Measurements from ENCODE around the gene SYTL3. TPM values are rescaled to one million over a fixed set of nuclear protein-coding genes. Genes with fewer than 3 reads are reported as not detected.

SYTL3 gene
- total RNA-seq, 1 donor from 2014 or later, result 6.0 TPM

- Mint-ChIP-seq H3K27me3 (no peaks in the 10 kb centered on the region), H3K9me3 (no peaks in the 10 kb centered on the region), H3K36me3 (ENCODE audit: low read depth) (peaks cover 97% of the 10 kb centered on the region), H3K4me3 (no peak overlapping the region), H3K27ac (peak overlapping the region; percentile 46), H3K4me1 (no peaks in the 10 kb centered on the region)
- ChIA-PET POLR2A (interaction anchor here (1.4 kb wide), 1 partner anchor 54 kb away, joined by 5 read pairs; no protein-coding TSS in a partner anchor), CTCF (interaction anchor here (0.7 to 1.2 kb wide), 2 partner anchors 43 to 66 kb away, joined by 3 read pairs; no protein-coding TSS in a partner anchor)
- ATAC-seq (ENCODE audit: low read depth) (no peak), DNase-seq (no peak)
- TF ChIP-seq CTCF (IDR thresholded peaks at IDR 0.05), result no peak
- intact Hi-C loops (cut with micrococcal nuclease), result no loop called here
Measured at GRCh38 chr6:158769771-158770432, 120.0 kb downstream of the SYTL3 start.

GRCh38 chr6:158770533-158771330 is 120.9 kb downstream of the SYTL3 start:
- intact Hi-C loops (cut with micrococcal nuclease), result no loop called here
- ChIA-PET POLR2A (interaction anchor here (1.0 kb wide), 1 partner anchor 55 kb away, joined by 4 read pairs; no protein-coding TSS in a partner anchor), CTCF (interaction anchor here (0.9 kb wide), 1 partner anchor 66 kb away, joined by 3 read pairs; no protein-coding TSS in a partner anchor)
- H3K27ac Mint-ChIP-seq, result peak overlapping the region; percentile 46
- ATAC-seq (ENCODE audit: low read depth), result no peak
- H3K9me3 Mint-ChIP-seq, result no peaks in the 10 kb centered on the region
- no peaks in the 10 kb centered on the region for H3K27me3 Mint-ChIP-seq
- no peak for DNase-seq
- no peak for TF ChIP-seq CTCF (IDR thresholded peaks at IDR 0.05)
- H3K4me1 Mint-ChIP-seq, result no peaks in the 10 kb centered on the region
- H3K36me3 Mint-ChIP-seq (ENCODE audit: low read depth), result peaks cover 97% of the 10 kb centered on the region
- no peak overlapping the region for H3K4me3 Mint-ChIP-seq

GRCh38 chr6:158771399-158772152 is 121.7 kb downstream of the SYTL3 start:
- TF ChIP-seq CTCF (IDR thresholded peaks at IDR 0.05), result no peak
- ATAC-seq (ENCODE audit: low read depth) (no peak), DNase-seq (no peak)
- ChIA-PET CTCF (interaction anchor here (0.9 to 1.6 kb wide), 3 partner anchors 65 to 201 kb away, joined by 3 to 4 read pairs (median 3); no protein-coding TSS in a partner anchor), POLR2A (interaction anchor here (0.7 to 2.3 kb wide), 4 partner anchors 17 to 56 kb away, joined by 4 to 11 read pairs (median 5); no protein-coding TSS in a partner anchor)
- no peak overlapping the region for H3K4me3 Mint-ChIP-seq
- H3K9me3 Mint-ChIP-seq, result no peaks in the 10 kb centered on the region
- peaks cover 100% of the 10 kb centered on the region for H3K36me3 Mint-ChIP-seq (ENCODE audit: low read depth)
- intact Hi-C loops (cut with micrococcal nuclease), result loop anchor here (2.0 kb wide), 1 partner anchor 67 kb away; no protein-coding TSS in a partner anchor
- no peaks in the 10 kb centered on the region for H3K27me3 Mint-ChIP-seq
- peak overlapping the region; percentile 77 for H3K27ac Mint-ChIP-seq
- no peaks in the 10 kb centered on the region for H3K4me1 Mint-ChIP-seq

GRCh38 chr6:158772172-158772571 is 122.3 kb downstream of the SYTL3 start:
- no peaks in the 10 kb centered on the region for H3K4me1 Mint-ChIP-seq
- ChIA-PET POLR2A (interaction anchor here (0.7 to 2.3 kb wide), 4 partner anchors 9 to 57 kb away, joined by 3 to 11 read pairs (median 5); no protein-coding TSS in a partner anchor), CTCF (interaction anchor here (1.2 to 1.6 kb wide), 2 partner anchors 66 to 201 kb away, joined by 3 to 4 read pairs; no protein-coding TSS in a partner anchor)
- no peaks in the 10 kb centered on the region for H3K27me3 Mint-ChIP-seq
- no peaks in the 10 kb centered on the region for H3K9me3 Mint-ChIP-seq
- H3K36me3 Mint-ChIP-seq (ENCODE audit: low read depth), result peaks cover 100% of the 10 kb centered on the region
- peak overlapping the region; percentile 77 for H3K27ac Mint-ChIP-seq
- DNase-seq (no peak), ATAC-seq (ENCODE audit: low read depth) (no peak)
- no peak overlapping the region for H3K4me3 Mint-ChIP-seq
- no peak for TF ChIP-seq CTCF (IDR thresholded peaks at IDR 0.05)
- intact Hi-C loops (cut with micrococcal nuclease), result loop anchor here (2.0 kb wide), 1 partner anchor 67 kb away; no protein-coding TSS in a partner anchor

Data from activated B cell treated with CpG ODN at 0.5 μM for 24 hours (primary cell).